Non-pigmented ciliary epithelial cell (primary cell): ENCODE measurements around the gene RXRB.

ENCODE experiments used
- DNase-seq: peaks from one replicate; pipeline ENCODE4 v3.0.0-alpha.2; 2010; ENCODE audit warnings: low read depth

Gene RXRB

DNA sequence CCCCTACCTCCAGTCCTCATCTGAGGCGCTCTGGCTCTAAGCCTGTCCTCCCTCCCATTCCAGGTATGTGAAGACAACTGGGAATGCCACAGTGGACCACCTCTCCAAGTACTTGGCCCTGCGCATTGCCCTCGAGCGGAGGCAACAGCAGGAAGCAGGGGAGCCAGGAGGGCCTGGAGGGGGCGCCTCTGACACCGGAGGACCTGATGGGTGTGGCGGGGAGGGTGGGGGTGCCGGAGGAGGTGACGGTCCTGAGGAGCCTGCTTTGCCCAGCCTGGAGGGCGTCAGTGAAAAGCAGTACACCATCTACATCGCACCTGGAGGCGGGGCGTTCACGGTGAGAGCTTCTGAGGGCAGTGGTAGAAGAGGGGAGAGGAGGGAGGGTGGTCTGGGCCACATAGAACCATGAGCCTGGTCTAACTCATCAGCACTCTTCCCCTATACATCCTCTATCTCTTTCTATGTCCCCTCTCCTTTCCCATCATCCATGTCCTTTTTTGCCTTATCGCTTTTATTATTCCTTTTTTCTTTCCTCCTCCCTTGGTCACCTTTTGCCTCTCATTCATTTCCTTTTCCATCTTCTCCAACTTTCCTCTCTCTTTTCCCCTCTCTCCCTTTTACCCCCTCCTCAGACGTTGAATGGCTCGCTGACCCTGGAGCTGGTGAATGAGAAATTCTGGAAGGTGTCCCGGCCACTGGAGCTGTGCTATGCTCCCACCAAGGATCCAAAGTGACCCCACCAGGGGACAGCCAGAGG is 11.4 kb upstream of the RXRB start:
- DNase-seq: no peak

DNA sequence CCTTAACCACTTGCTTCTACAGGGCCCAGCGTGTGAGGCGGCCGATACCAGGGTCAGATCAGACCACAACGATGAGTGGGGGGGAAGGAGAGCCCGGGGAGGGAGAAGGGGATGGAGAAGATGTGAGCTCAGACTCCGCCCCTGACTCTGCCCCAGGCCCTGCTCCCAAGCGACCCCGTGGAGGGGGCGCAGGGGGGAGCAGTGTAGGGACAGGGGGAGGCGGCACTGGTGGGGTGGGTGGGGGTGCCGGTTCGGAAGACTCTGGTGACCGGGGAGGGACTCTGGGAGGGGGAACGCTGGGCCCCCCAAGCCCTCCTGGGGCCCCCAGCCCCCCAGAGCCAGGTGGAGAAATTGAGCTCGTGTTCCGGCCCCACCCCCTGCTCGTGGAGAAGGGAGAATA is 10.7 kb upstream of the RXRB start:
- no peak for DNase-seq

DNA sequence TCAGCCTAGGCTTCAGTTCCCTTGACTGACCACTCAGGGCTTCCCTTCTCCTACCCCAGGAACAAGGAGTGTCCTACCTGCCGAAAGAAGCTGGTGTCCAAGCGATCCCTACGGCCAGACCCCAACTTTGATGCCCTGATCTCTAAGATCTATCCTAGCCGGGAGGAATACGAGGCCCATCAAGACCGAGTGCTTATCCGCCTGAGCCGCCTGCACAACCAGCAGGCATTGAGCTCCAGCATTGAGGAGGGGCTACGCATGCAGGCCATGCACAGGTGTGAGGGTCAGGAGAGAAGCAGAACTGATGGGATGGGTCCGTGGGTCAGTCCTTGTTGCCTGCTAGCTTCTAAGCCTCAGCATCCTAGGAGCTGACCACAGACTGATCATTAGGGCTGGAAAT is 9.4 kb upstream of the RXRB start:
- no peak for DNase-seq

DNA sequence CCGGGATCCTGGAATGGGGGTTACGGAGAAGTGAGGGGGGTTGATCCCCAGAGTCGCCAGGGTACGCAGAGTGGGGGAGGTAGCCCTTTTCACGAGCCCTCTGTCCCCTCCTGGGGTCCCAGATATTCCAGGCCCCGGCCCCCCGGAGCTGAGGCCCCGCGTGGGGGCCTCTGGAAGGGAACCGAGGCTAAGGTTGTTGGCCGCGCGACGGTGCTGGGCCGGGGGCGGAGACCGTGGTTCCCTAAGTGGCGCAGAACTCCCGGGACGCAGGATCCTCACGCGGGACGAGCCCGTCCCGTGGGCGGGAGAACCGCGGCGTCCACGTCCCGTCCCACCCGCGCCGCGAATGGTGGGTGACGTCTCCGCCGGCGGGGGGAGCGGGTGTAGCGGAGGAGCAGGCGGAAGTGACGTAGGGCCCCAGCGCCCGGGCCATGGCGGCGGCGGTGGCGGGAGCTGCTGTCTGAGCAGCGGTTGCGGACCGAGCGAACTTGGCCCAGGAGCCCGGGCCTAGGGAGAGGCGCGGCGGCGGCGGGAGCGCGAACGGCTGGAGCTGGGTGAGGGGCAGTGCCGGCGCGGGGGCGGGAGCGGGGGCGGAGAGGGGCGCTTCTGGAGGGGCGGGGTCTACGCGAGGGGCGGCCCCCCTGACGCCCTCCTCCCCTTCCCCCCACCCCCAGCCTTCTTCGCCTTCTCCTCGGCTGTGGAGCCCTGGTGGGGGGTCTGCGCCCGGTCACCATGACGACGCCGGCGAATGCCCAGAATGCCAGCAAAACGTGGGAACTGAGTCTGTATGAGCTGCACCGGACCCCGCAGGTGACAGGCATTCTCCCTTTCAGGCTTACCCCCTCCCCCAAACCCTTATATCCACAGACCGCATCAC is 7.9 kb upstream of the RXRB start, which contains the start of gene RING1:
TSS of gene RING1 (plus strand) at position 410 of the 877 bp plus-strand sequence. CDS start at position 733, 323 bp downstream.
- DNase-seq: no peak

- no peak for DNase-seq
These were observed 7.2 kb upstream of the RXRB start for GRCh38 chr6:33207552-33208090.

DNA sequence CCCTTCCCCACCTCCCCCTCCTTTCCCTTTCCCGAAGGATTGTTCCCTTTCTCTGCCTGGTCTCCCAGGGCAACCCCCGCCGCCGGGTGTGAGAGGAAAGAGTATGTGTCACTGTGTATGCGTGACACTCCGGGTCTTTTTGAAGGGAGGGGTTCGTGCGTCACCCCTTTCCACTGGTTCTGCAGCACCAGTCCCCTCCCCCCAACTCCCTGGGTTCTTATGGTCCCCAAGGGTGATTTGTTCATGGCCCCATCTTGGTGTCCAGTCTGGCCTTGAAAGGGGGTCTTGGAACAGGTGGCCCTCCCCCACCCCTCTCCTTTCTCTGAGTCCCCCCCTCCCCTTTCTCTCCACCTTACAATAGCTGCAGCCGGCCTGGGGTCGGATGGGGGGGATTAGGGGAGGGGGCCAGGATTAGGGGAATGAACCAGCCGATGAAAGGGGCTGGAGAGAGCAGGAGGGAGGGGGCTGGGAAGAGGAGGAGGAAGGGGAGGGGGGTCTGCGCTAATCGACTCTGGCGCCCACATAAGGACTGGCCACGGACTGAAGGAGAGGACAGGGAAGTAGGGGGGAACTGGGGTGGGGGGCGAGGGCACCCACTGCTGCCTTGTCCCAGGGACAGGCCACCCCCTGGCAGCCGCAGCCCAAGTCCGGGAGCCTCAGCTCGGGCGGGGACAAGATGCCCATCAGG is 6.5 kb upstream of the RXRB start:
- no peak for DNase-seq

DNA sequence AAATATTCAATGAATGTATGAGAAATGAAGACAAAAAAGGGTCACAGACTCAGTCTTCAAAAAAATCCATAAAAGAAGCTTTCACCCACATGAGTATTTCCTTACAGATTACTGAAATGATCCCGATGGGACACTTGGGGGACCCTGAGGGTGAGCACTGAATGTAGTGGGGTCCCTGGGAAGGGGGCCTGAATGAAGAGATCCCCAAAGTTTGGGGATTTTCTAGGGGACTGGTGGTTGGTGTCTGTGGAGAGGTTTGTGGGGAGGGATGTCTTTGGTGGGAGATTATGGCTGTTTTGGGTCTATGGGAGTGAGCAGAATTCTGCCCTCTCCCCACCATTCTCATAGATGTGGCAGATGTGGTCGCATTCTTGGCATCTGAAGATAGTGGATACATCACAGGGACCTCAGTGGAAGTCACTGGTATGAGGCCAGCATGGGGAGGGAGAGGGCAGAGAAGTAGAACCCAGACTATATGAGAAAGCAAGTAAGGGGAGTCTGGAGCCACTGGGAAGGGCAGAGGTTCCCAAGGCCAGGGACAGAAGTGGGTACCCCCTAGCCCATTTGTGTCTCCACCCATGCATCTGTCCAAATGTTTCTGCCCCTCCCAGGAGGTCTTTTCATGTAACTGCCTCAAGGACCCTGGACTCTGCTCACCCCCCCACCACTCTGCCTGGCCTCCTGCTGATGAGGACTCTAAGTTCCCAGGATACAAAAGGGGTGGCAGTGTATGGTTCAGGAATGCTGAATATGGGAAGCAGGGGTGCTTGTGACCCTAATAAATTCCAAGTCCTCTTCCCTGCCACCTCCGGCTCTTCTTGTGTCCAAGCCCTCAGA is 5.8 kb upstream of the RXRB start:
- no peak for DNase-seq

DNA sequence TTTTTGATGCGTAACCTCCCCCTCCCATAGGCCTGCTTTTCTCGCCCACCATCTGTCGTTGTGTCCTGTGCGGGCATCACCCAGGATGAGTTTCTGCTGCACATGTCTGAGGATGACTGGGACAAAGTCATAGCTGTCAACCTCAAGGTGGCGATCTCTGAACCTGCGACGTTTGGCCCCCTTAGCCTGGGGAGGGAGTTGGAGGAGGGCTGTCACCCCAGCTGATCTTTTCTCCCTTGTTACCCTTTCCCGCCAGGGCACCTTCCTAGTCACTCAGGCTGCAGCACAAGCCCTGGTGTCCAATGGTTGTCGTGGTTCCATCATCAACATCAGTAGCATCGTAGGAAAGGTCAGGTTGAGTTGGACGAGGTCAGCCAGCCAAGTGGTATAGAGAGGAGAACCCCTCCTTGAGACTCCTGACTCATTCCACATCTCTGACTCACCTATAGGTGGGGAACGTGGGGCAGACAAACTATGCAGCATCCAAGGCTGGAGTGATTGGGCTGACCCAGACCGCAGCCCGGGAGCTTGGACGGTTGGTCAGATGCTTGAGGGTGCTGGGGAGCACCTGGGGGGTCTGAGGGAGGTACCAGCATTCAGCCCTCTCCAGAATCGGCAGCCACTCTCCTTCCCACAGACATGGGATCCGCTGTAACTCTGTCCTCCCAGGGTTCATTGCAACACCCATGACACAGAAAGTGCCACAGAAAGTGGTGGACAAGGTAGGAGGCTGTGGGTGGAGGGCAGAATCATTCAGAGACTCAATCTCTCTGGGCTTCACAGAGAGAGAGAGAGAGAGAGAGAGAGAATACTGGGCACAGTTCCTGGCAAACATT is 4.9 kb upstream of the RXRB start:
- no peak for DNase-seq

- peak; percentile 49 for DNase-seq
These were observed 4.1 kb upstream of the RXRB start, which contains the start of gene HSD17B8 for GRCh38 chr6:33204415-33205190. Gene HSD17B8, plus strand, starts transcription at chr6:33204655. Its CDS starts 14 bp downstream, at chr6:33204669.

DNA sequence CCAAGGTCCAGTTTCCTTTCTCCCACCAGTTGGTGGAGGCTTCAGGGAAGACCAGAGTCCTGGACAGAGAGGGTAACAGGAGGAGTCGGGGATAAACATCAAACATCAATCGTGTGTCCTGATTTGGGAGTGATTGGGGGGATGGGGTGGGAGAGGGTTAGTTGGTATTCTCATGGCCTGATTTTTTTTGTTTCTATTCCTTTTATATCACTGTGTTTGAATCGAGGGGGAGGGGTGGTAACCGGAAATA is 3.6 kb upstream of the RXRB start:
- no peak for DNase-seq

DNA sequence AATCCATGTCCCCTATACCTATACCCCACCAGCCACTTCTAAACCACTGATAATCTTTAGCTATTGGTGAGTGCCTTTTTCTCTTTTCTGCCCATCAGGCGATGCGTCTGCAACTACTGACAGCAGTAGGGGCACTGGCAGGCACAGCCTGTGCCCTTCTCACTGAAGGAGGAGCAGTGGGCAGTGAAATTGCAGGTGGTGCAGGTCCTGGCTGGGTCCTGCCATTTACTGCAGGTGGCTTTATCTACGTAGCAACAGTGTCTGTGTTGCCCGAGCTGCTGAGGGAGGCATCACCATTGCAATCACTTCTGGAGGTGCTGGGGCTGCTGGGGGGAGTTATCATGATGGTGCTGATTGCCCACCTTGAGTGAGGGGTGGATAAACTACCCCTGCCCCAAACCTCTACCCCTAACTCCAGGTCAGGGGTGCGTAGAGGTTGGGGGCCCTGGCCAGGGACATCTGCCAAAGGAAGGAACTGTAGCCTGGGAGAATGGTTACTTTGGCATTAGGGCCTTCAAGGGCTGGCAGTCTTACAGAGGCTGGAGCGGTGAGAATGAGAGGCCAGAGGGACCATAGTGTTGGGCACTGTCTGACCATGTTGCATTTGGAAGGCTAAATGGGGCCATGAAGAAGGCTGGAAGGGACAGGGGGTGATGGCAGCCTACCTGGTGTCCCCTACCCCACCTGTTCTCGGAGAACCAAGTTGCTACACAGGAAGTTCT is 3.1 kb upstream of the RXRB start:
- no peak for DNase-seq

DNA sequence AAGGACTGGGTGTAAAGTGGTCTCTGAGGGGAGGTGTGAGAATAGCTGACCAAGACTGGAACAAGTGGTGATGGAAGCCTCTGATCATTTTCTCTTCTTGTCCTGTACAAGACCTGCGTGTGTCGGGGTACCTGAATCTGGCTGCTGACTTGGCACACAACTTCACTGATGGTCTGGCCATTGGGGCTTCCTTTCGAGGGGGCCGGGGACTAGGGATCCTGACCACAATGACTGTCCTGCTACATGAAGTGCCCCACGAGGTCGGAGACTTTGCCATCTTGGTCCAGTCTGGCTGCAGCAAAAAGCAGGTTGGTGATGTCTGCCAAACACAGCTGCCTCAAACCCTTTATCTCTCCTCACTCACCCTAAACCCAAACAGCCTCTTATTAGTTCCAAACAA is 2.3 kb upstream of the RXRB start:
- no peak for DNase-seq

DNA sequence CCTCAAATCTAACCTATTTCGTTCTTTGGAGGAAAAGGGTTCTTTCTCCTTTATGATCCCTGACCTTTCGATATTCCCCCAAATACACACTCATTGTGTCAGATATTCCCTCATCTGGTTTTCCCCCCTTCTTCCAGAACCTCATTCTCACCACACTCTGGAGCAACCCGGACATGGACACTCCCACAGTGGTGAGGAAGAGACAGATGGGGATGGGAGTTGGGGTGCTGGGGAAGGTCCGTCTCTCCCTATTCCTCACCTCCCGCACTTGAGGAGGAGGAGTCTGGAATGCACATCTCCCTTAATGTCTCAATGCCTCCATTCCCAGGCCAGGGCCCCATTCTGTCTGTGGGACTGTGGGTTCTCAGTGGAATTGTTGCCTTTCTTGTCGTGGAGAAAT is 1.5 kb upstream of the RXRB start:
- no peak for DNase-seq

DNA sequence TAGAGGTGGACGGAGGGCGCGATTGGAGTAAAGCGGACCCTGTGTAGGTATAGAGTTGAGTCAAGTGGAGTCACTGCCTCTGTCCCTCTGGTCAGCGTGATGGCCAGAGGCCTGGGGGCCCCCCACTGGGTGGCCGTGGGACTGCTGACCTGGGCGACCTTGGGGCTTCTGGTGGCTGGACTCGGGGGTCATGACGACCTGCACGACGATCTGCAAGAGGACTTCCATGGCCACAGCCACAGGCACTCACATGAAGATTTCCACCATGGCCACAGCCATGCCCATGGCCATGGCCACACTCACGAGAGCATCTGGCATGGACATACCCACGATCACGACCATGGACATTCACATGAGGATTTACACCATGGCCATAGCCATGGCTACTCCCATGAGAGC is 681 bp upstream of the RXRB start:
- no peak for DNase-seq

- no peak for DNase-seq
These were observed 712 bp downstream of the RXRB start for GRCh38 chr6:33199687-33200218.

DNA sequence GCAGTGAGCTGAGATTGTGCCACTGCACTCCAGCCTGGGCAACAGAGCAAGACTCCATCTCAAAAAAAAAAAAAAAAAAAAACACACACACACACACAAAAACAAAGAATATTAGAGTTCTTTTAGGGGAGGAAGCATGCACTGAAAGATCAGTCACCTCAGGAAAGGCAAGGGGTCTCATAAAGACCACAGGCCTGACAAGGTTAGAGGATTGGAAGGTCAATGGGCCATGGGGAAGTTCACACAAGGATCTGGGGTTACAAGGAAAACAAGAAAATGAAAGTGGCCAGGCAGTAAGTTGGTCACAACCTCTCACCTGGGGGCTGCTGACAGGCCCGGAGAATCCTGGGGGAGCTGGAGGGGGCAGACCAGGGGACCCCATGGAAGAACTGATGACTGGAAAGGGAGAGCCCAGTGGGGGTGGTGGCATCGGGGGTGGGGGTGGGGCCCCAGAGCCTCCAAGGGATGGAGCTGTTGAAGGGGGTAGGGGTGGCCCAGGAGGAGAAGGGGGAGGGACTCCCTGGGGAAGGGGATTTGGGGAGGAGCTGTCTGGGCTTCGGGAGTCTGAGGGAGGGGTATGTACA is 1.5 kb downstream of the RXRB start:
- DNase-seq: no peak

GRCh38 chr6:33198159-33198852 is 2.2 kb downstream of the RXRB start:
- DNase-seq: no peak

DNA sequence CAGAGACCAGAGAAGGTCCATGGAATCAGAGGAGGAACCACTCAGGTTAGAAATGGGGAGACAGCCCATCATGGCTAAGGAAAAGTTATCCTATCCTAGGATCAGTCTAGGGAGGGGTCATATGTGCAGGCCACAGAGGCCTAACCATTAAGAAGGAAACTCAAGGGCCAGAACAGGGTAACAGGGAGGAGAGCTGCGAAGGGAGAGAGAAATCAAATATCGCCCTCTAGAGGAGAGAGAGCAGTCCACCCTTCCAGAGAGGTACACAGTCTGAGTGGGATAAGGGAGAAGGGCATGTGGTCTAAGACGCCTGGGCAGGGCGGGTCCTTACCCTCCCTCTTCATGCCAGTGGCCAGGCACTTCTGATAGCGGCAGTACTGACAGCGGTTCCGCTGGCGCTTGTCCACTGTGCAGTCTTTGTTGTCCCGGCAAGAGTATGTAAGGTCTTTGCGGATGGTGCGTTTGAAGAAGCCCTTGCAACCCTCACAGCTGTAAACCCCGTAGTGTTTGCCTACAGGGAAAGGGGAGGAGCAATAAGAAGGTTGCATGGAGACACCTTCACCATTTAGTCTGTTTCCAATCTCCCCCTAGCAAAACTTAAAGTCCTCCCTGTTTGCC is 2.9 kb downstream of the RXRB start:
- no peak for DNase-seq
